Trophoblast cell (in vitro differentiated cells and primary cell): ENCODE results near the gene LRRC17.

ENCODE experiments used
- DNase-seq, 2 donors: peaks; one replicate each; pipeline ENCODE4 v3.0.0-alpha.2; 2016
- H2AFZ ChIP-seq: 2 replicates; pipeline ENCODE4 v1.6.1; 2013; ENCODE audit warnings: low read length, moderate library complexity, mild to moderate bottlenecking; ENCODE audit not compliant: insufficient read depth, poor library complexity
- H2AK5ac ChIP-seq: 2 replicates; pipeline ENCODE4 v1.6.1; 2013; ENCODE audit warnings: mild to moderate bottlenecking, low read length
- H2BK120ac ChIP-seq: 2 replicates; pipeline ENCODE4 v1.6.1; 2013; ENCODE audit warnings: low read length, mild to moderate bottlenecking, moderate library complexity; ENCODE audit not compliant: insufficient read depth, poor library complexity
- H2BK12ac ChIP-seq: 2 replicates; pipeline ENCODE4 v1.6.1; 2013; ENCODE audit warnings: mild to moderate bottlenecking, low read length, moderate library complexity
- H2BK5ac ChIP-seq: 2 replicates; pipeline ENCODE4 v1.6.1; 2013; ENCODE audit warnings: low read length, low read depth, moderate library complexity, mild to moderate bottlenecking; ENCODE audit not compliant: poor library complexity
- H3K14ac ChIP-seq: 2 replicates; pipeline ENCODE4 v1.6.1; 2013; ENCODE audit warnings: mild to moderate bottlenecking, low read length
- H3K18ac ChIP-seq: 2 replicates; pipeline ENCODE4 v1.6.1; 2013; ENCODE audit warnings: mild to moderate bottlenecking, low read length
- H3K23ac ChIP-seq: 2 replicates; pipeline ENCODE4 v1.6.1; 2013; ENCODE audit warnings: low read length
- H3K27ac ChIP-seq: 2 replicates; pipeline ENCODE4 v1.5.1; 2013; ENCODE audit warnings: low read depth, mild to moderate bottlenecking, inconsistent platforms, low read length, moderate library complexity
- H3K27me3 ChIP-seq: 2 replicates; pipeline ENCODE4 v1.6.1; 2013; ENCODE audit warnings: inconsistent platforms, mild to moderate bottlenecking, low read length, moderate library complexity; ENCODE audit not compliant: insufficient read depth
- H3K36me3 ChIP-seq, 2 experiments: 1 replicate in 1 of 2; 2 replicates in 1 of 2; pipeline ENCODE4 v1.6.1; 2013; ENCODE audit warnings: low read length in 2 of 2, mild to moderate bottlenecking in 2 of 2, moderate library complexity in 1 of 2; ENCODE audit not compliant: insufficient read depth in 2 of 2, control insufficient read depth in 1 of 2
- H3K4ac ChIP-seq: 2 replicates; pipeline ENCODE4 v1.6.1; 2013; ENCODE audit warnings: low read depth, mild to moderate bottlenecking, low read length, moderate library complexity
- H3K4me1 ChIP-seq, 2 experiments: 1 replicate in 1 of 2; 2 replicates in 1 of 2; pipeline ENCODE4 v1.6.1; 2013; ENCODE audit warnings: low read length in 2 of 2, mild to moderate bottlenecking in 2 of 2, moderate library complexity in 1 of 2; ENCODE audit not compliant: insufficient read depth in 2 of 2, control insufficient read depth in 1 of 2
- H3K4me2 ChIP-seq: 2 replicates; pipeline ENCODE4 v1.6.1; 2013; ENCODE audit warnings: inconsistent platforms, mild to moderate bottlenecking, low read length, moderate library complexity
- H3K4me3 ChIP-seq: 2 replicates; pipeline ENCODE4 v1.5.1; 2013; ENCODE audit warnings: mild to moderate bottlenecking, low read depth, low read length, inconsistent platforms
- H3K79me1 ChIP-seq: one replicate; pipeline ENCODE4 v1.6.1; 2013; ENCODE audit warnings: low read length
- H3K79me2 ChIP-seq: 2 replicates; pipeline ENCODE4 v1.6.1; 2013; ENCODE audit warnings: low read length, mild to moderate bottlenecking; ENCODE audit not compliant: control insufficient read depth, insufficient read depth, poor library complexity
- H3K9ac ChIP-seq: 2 replicates; pipeline ENCODE4 v1.6.1; 2013; ENCODE audit warnings: mild to moderate bottlenecking, low read length
- H3K9me3 ChIP-seq: 2 replicates; pipeline ENCODE4 v1.6.1; 2013; ENCODE audit warnings: low read depth, mild to moderate bottlenecking, control low read depth, inconsistent platforms, low read length; ENCODE audit not compliant: insufficient read depth
- H4K12ac ChIP-seq: 2 replicates; pipeline ENCODE4 v1.6.1; 2013; ENCODE audit warnings: low read depth, mild to moderate bottlenecking, low read length, moderate library complexity
- H4K8ac ChIP-seq: 2 replicates; pipeline ENCODE4 v1.6.1; 2013; ENCODE audit warnings: low read depth, mild to moderate bottlenecking, low read length, moderate library complexity
- H4K91ac ChIP-seq: one replicate; pipeline ENCODE4 v1.6.1; 2013; ENCODE audit warnings: low read depth, mild to moderate bottlenecking, low read length, moderate library complexity
- WGBS: extraction: QIAGEN DNeasy Blood & Tissue Kit; methylation state at CpG from one replicate; pipeline ENCODE4 v1.1.7; 2013; ENCODE audit warnings: missing lambda C conversion rate; ENCODE audit not compliant: insufficient read length, insufficient coverage; ENCODE audit errors: extremely low coverage; 5-methylcytosine and 5-hydroxymethylcytosine counted together

Gene LRRC17

GRCh38 chr7:102943423-102944169 lies 30.8 kb downstream of the LRRC17 start:
- Histone ChIP-seq H4K8ac (no peak overlapping the region), H2BK5ac (no peak overlapping the region), H3K4ac (no peak overlapping the region), H2BK12ac (no peak overlapping the region), H4K12ac (no peak overlapping the region), H3K9ac (no peak overlapping the region), H3K36me3 (no peaks in the 10 kb centered on the region), H2AK5ac (no peak overlapping the region), H3K27ac (no peak overlapping the region), H3K18ac (no peak overlapping the region), H3K79me2 (no peaks in the 10 kb centered on the region), H2BK120ac (no peak overlapping the region), H3K4me2 (no peak overlapping the region), H3K14ac (no peak overlapping the region), H3K4me1 (no peaks in the 10 kb centered on the region), H3K79me1 (no peaks in the 10 kb centered on the region), H4K91ac (no peak overlapping the region), H2AFZ (no peak overlapping the region), H3K9me3 (no peaks in the 10 kb centered on the region), H3K27me3 (no peaks in the 10 kb centered on the region), H3K23ac (no peak overlapping the region), H3K4me3 (no peak overlapping the region)
- no CpG with 5 or more reads among the region's 5 CpGs for WGBS
- peak in 1 of 2 donors; percentile 11 for DNase-seq

DNA sequence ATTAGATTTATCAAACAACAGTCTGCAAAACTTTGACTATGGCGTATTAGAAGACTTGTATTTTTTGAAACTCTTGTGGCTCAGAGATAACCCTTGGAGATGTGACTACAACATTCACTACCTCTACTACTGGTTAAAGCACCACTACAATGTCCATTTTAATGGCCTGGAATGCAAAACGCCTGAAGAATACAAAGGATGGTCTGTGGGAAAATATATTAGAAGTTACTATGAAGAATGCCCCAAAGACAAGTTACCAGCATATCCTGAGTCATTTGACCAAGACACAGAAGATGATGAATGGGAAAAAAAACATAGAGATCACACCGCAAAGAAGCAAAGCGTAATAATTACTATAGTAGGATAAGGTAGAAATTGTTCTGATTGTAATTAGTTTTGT lies 31.4 kb downstream of the LRRC17 start:
- Histone ChIP-seq H2BK12ac (no peak overlapping the region), H3K27ac (no peak overlapping the region), H3K79me2 (no peaks in the 10 kb centered on the region), H4K8ac (no peak overlapping the region), H3K79me1 (no peaks in the 10 kb centered on the region), H3K4me1 (no peaks in the 10 kb centered on the region), H3K4me3 (no peak overlapping the region), H3K9me3 (no peaks in the 10 kb centered on the region), H3K23ac (no peak overlapping the region), H3K18ac (no peak overlapping the region), H3K14ac (no peak overlapping the region), H3K9ac (no peak overlapping the region), H2BK5ac (no peak overlapping the region), H4K12ac (no peak overlapping the region), H2BK120ac (no peak overlapping the region), H3K27me3 (no peaks in the 10 kb centered on the region), H4K91ac (no peak overlapping the region), H2AK5ac (no peak overlapping the region), H2AFZ (no peak overlapping the region), H3K4ac (no peak overlapping the region), H3K36me3 (no peaks in the 10 kb centered on the region), H3K4me2 (no peak overlapping the region)
- DNase-seq, result peak; percentile 30 to 73
- no CpG with 5 or more reads among the region's 4 CpGs for WGBS

- Histone ChIP-seq H3K4me3 (no peak overlapping the region), H3K4me2 (no peak overlapping the region), H3K36me3 (no peaks in the 10 kb centered on the region), H4K8ac (no peak overlapping the region), H3K23ac (no peak overlapping the region), H2BK12ac (no peak overlapping the region), H4K91ac (no peak overlapping the region), H3K4ac (no peak overlapping the region), H3K79me1 (no peaks in the 10 kb centered on the region), H2BK120ac (no peak overlapping the region), H2AFZ (no peak overlapping the region), H3K18ac (no peak overlapping the region), H4K12ac (no peak overlapping the region), H2AK5ac (no peak overlapping the region), H3K4me1 (no peaks in the 10 kb centered on the region), H3K14ac (no peak overlapping the region), H2BK5ac (no peak overlapping the region), H3K9me3 (no peaks in the 10 kb centered on the region), H3K27ac (no peak overlapping the region), H3K9ac (no peak overlapping the region), H3K27me3 (no peaks in the 10 kb centered on the region), H3K79me2 (no peaks in the 10 kb centered on the region)
- no peak for DNase-seq
- WGBS, result no CpG with 5 or more reads among the region's 3 CpGs
These were observed 39.0 kb downstream of the LRRC17 start for GRCh38 chr7:102951839-102952238.

GRCh38 chr7:102953406-102953805 lies 40.6 kb downstream of the LRRC17 start:
- Histone ChIP-seq H3K4ac (no peak overlapping the region), H3K23ac (no peak overlapping the region), H3K9me3 (no peaks in the 10 kb centered on the region), H3K79me1 (no peaks in the 10 kb centered on the region), H2AFZ (no peak overlapping the region), H3K79me2 (no peaks in the 10 kb centered on the region), H4K12ac (no peak overlapping the region), H3K27me3 (no peaks in the 10 kb centered on the region), H3K18ac (no peak overlapping the region), H3K4me3 (no peak overlapping the region), H2BK12ac (no peak overlapping the region), H3K9ac (no peak overlapping the region), H4K8ac (no peak overlapping the region), H3K14ac (no peak overlapping the region), H2AK5ac (no peak overlapping the region), H3K27ac (no peak overlapping the region), H3K4me2 (no peak overlapping the region), H2BK120ac (no peak overlapping the region), H2BK5ac (no peak overlapping the region), H3K4me1 (no peaks in the 10 kb centered on the region), H4K91ac (no peak overlapping the region), H3K36me3 (no peaks in the 10 kb centered on the region)
- no peak for DNase-seq
